ENCODE data around the gene RET.

DNA sequence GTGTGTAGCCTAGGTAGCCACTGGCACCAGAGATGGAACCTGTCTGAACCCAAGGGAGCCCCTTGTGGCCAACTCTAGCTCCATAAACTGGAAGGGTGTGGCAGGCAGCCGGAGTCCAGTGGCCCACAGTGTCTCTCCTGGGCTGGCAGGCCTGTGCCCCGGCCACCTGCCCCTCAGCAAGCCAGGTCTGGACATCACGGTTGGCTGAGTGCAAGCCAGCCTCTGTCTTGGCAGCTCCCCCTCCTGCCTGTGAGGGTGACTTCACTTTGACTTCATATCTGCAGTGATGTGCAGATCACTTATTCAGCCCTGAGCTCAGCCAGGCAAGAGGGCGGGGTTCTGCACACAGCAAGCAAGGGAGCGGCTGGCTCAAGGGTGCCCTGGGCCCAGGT, 1.3 kb upstream of the RET start:
- TF ChIP-seq, protein P1, sequence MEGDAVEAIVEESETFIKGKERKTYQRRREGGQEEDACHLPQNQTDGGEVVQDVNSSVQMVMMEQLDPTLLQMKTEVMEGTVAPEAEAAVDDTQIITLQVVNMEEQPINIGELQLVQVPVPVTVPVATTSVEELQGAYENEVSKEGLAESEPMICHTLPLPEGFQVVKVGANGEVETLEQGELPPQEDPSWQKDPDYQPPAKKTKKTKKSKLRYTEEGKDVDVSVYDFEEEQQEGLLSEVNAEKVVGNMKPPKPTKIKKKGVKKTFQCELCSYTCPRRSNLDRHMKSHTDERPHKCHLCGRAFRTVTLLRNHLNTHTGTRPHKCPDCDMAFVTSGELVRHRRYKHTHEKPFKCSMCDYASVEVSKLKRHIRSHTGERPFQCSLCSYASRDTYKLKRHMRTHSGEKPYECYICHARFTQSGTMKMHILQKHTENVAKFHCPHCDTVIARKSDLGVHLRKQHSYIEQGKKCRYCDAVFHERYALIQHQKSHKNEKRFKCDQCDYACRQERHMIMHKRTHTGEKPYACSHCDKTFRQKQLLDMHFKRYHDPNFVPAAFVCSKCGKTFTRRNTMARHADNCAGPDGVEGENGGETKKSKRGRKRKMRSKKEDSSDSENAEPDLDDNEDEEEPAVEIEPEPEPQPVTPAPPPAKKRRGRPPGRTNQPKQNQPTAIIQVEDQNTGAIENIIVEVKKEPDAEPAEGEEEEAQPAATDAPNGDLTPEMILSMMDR (IDR thresholded peaks at IDR 0.05; ENCODE audit: insufficient read depth, low read depth, low read length): no peak
- TF ChIP-seq EZH2 (IDR thresholded peaks at IDR 0.05; ENCODE audit: insufficient read depth, low read length): no peak
